Stimulated activated CD8-positive, alpha-beta memory T cell treated with anti-CD3 and anti-CD28 coated beads, Interleukin-15, amount 100 ng/mL, for 48 hours (primary cell): ENCODE data around the gene SERPINB4.
"Not testable (repeated sequence)": the region's sequence is repeated elsewhere in the genome, so short reads cannot be mapped to it uniquely, and the experiment has no call there.

ENCODE experiments used
- DNase-seq, 2 donors: peaks; one replicate each; pipeline ENCODE4 v3.0.0-alpha.2; 2020; ENCODE audit warnings: low read depth in 2 of 2

SERPINB4 gene

DNA sequence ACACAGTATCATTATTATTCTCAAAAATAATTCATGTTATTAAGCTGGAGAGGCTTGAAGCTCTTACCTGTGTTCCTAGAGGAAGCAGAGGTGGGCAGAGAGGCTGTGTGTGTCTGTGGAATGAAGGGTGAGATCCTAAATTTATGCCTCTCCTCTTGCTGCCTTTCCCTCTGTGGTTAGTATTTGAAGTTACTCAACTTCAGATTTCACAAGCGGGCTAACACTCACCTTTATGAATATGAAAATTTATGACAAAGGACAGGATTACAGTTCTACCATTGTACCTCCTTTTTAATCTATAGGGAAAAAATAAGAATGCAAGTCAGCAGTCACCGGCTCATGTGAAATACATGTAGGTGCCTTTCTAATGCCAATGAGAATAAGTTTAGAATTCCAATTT, at the start of gene SERPINB4:
Gene SERPINB4 (minus strand): TSS at position 115 of the 400 bp plus-strand sequence. CDS start 679 bp downstream, outside the sequence.
- not testable (repeated sequence) for DNase-seq

DNA sequence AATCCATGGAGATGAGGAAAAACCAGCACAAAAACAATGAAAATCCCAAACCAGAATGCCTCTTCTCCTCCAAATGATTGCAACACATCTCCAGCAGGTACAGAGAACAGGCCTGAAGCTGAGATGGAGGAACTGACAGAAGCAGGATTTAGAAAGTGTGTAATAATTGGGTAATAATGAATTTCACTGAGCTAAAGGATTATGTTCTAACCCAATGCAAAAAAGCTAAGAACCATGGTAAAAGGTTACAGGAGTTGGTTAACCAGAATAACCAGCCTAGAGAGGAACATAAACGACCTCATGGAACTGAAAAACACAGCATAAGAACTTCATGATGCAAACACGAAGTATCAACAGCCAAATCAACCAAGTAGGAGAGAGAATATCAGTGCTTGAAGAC, 45.0 kb upstream of the SERPINB4 start:
- DNase-seq, result no peak

DNA sequence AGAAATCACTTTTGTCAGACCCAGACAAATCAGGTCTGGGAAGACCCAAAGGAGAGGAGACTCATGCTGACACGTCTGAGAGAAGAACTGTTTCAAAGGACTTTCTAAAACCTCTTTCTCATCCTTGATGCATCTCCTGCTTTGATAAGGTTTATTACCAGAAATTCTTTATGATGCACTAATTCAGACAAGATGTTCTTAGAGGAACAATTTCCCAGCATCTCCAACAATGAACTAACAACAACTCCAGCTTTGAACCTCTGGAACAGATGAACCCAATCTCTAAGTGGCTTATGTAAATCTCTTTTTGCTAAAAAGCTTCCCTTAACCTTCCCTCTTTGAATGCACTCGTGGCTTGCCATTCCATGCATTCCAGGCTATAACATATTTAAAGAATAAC, 42.8 kb upstream of the SERPINB4 start:
- no peak for DNase-seq

DNA sequence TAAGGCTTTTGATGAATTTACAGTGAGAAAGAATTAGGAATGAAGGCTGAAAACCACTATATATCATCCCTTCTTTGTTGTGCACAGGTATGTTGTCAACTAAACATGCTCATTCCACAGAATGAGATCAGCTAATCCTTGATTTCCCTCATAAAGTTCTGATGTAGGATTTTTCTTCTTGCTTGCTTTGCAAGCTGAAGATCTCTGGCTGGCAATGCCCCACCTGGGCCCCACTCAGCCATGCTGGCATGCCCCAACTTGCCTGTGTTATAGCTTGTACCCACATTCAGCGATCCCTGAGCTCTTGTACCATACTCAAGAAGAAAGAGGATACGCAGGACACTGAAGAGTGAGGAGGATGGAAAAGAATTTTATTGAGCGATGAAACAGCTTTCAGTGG, 40.7 kb upstream of the SERPINB4 start:
- no peak for DNase-seq

DNA sequence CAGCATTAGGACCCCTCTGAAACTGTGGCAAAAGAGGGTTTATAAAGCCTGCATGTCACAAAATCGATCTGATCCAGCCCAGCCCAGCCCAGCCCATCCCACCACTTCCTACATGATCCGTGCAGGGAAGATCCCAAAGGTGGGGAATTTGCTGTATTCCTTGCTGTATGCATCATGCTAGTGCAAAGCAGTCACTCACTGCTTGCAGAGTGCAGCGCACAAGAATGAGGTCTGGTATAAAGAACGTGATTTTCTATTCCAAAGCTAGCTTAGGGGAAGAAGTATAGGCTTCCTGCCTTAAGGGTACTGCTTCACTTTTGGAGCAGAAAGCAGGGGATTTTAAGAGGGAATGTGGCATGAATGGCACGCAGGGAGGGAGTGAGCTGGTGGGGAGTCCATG, 39.8 kb upstream of the SERPINB4 start:
- no peak for DNase-seq

DNA sequence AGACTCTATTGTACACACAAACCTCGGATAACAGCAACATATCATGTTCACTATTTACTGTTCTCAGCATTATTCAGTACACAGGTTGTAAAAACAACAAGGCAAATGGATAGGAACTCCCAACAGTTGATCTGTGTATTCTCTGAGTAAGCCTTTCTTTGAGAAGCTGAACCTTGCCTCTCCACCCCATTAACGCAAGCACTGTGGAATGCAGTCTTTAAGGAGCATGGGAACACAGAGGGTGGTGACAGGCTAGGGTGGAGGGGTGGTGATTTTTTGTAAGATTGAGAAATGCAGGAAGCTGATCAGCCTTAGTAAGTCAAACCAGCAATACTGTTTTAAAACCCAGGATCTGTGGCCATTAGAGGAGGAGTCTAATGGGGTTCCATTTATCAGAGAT, 39.1 kb upstream of the SERPINB4 start:
- no peak for DNase-seq

DNA sequence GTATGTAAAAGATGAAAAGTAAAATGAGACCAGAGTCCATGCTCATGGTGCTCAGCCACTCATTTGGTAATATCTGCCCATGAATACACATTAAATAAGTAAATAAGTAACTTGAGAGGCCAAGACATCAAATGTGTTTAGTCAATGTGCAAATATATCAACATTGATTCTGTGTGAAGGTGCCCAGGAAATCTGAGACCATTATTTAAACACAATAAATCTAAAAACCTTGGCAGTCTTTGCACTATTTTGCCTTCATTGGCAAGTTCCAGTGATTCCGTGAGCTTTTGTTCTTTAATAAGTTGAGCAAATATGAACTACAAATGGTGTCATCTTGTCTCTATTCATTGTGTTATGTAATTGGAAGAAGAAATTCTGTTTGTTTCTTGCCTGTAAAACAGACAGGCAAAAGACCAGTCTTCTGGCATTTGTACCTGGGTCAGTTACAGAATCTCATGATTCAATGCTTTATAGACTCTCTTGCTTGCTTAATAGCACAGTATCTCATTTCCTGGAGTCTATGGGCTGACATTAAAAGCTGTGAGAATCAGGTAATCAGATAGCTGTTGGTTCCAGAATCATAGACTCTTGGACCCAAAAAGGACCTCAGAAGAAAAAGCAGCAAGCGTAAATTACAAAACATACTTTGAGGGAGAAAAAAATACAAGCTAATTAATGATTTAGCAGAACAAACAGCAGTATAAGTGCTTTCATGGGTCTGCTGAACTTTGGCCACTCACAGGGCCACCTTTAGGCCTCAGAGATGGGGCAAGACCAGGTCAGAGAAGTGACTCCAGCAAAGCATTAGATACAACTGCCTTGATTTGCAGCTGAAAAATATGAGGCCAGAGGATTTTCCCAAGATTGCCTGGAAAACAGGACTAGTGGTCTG, 37.6 kb upstream of the SERPINB4 start:
- DNase-seq, result no peak

DNA sequence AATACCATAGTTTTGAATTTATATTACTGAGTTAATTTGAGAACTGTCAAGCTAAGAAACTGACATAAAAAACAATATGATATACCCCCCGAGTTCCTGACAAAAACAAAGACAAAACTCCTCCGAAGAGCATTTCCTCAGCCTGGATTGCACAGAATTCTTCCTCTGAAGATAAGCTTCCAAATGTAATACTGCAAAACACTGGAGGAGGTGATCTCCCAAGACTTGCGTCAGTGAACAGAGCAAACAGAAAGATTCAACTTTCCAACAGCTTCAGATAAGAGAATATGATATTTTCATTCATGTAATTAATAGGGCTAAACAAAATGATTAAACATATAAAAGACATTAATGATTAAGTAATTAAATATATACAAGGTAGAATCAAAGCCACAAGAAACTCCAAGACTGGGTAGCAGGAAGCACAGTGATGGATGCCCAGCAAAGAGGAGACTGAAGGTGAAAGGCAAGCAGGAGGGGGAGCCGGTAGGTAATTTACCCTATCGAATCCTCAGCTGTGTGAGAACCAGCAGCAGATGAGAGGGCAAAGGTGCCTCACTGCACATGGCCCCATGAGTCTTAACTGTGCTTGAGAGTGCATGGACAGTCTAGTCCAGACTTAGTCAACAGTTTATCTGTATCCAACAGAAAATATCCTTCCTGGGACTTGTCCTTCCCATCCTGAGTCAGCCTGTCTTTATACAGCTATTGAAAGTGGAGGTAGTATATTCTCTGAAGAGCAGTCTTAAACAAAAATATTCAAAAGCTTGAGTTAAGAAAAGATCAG, 36.0 kb upstream of the SERPINB4 start:
- no peak for DNase-seq

DNA sequence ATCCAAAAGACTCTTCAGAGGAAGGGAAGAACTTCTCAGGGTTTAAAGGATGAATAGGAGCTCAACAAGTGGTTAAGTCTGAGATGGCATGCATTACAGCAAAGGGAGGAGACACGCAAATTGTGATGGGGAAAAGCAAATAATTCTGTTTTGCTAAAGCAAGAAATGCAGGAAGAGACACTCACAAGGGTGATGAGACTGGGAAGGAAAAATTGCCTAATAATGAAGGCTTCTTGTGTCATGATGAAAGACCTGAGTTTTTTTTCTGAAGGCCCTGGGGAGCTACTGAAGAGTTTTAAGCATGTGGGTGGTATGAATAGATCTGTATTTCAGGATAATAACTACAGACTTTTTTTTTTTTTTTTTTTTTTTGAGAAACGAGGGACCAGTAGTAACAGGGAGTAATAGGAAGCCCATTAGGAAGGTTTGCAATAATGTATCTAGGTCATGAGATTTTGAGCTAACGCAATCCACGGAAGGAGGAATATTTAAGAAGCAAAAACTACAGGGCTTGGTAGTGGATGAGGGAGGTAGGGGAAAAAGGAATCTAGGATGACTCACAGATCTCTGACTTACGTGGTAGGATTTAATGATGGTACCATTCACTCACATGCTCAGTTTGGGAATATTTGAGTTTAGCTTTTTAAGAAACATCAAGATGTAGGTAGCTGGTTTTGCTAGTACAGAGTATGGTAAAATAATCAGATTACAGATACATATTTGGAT, 33.6 kb upstream of the SERPINB4 start:
- no peak for DNase-seq

DNA sequence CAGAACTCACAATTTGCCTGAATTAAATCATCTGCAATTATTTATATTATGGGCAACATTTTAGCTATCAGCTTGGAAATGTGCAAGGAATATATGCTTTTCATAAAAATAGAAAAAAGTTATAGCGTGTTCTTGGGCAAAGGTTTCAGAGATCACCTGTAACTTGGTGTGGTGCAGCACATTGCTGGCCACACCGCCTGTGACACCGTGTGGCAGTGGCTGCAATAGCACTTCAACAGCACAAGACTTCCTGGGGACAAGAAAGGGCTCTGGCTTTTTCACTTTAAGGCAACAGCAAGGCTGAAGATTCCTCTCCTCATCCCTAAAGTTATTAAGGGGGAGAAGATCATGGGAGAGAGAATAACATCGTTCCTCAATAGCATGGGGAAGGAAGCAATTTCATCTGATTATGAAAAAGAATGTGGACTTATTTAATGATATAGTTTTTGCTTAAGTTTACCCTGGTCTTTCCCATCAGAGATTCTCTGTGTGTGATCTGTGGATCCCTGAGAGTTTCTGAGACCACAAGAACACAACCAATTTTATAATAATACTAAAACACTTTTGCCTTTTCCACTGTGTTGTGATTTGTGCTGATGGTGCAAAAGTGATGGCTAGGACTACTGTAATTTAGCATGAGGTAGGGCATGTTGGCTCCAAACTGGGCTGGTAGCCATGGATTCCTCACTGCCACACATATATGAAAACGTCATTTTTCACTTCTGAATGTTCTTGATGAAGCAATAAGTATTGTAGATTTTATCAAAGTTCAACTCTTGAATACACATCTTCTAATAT, 32.7 kb upstream of the SERPINB4 start:
- DNase-seq, result no peak

DNA sequence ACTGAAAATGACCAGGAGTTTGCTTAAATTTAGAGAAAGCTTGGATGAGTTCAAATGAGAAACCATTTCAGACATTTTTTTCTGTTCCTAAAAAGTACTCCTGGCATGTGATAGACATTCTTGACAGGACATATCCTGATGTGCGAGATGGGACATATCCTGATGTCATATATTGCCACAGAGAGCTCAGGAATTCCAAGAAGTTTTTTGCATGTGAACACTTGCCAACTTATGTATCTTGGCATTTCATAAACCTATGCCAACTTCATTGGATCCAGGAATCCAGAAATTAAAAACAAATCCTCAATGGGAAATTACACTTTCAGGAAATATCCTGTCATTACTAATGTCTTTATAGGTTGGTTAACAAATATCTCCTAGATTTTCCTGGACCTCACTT, 20.5 kb upstream of the SERPINB4 start:
- DNase-seq, result no peak

DNA sequence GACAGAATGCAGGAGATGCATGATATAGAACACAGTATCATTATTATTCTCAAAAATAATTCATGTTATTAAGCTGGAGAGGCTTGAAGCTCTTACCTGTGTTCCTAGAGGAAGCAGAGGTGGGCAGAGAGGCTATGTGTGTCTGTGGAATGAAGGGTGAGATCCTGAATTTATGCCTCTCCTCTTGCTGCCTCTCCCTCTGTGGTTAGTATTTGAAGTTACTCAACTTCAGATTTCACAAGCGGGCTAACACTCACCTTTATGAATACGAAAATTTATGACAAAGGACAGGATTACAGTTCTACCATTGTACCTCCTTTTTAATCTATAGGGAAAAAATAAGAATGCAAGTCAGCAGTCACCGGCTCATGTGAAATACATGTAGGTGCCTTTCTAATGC, 17.7 kb upstream of the SERPINB4 start, which contains the start of gene SERPINB3:
Gene SERPINB3 (minus strand): TSS at position 144 of the 400 bp plus-strand sequence. CDS start 677 bp downstream, outside the sequence.
- not testable (repeated sequence) for DNase-seq

DNA sequence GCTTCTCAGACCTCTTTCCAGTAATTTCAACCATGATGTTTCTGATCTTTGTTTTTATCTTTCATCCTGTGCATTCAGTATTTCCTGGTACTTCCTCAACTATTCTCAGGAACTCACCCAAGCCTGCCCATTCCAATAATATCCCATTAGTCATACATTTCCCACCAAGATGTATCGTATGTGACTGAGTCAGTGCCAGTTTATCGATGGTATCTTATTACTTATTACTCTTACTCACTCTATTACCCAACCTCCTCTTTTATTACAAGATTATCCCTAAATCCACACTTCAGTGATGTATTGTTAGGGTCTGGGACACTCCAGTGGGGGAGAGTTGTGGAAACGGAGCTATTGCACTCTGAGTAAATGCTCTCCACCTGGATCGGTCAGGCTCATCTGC, 14.9 kb upstream of the SERPINB4 start:
- DNase-seq, result not testable (repeated sequence)

DNA sequence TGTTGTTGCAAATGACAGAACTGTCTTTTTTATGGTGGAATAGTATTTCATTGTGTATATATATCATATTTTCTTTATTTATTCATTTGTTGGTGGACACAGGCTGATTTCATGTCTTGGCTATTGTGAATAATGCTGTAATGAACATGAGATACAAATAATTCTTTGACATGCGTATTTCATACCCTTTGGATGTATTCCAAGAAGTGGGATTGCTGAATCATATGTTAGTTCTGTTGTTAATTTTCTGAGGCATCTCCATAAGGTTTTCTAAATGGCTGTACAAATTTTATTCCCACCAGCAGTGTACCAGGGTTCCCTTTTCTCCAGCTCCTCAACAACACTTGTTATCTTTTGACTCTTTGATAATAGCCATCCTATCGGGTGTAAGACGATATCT, 6.2 kb upstream of the SERPINB4 start:
- DNase-seq, result not testable (repeated sequence)

DNA sequence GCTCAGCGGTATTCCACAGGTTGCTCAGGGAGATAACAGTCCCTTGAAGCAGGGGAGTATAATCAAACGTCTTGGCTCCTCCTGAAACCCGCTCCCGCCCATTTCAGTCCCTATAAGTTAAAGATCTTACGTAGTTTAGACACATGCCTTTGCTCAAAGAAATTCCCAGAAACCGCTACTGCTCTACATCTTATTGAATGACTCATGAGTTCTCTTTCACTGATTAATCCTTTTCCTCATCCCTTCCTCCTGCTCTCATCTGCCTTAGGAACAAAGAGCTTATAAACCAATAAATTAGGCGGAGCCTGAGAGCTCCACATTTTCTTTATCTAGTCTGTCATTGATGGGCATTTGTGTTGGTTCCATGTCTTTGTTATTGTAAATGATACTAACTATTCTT, 4.2 kb upstream of the SERPINB4 start:
- no peak for DNase-seq

DNA sequence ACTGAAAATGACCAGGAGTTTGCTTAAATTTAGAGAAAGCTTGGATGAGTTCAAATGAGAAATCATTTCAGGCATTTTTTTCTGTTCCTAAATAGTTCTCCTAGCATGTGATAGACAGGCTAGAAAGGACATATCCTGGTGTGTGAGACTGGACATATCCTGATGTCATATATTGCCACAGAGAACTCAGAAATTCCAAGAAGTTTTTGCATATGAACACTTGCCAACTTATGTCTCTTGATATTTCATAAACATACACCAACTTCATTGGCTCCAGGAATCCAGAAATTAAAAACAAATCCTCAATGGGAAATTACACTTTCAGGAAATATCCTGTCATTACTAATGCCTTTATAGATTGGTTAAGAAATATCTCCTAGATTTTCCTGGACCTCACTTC, 2.9 kb upstream of the SERPINB4 start:
- no peak for DNase-seq

DNA sequence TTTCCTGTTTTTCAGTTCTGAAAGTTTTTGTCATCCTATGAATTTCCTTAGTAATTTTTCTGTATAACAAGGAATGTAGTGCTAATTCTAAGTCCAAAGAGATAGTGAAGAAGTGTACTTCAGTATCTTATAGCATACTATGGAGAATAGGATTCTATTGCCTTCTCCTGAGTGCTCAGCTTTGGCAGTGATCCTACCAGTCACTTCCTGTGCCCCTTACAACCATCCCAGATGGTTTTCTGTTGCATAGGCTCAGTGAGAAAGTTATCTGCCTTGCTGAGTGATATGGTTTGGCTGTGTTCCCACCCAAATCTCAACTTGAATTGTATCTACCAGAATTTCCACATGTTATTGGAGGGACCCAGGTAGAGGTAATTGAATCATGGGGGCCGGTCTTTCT, 638 bp upstream of the SERPINB4 start:
- DNase-seq, result not testable (repeated sequence)

DNA sequence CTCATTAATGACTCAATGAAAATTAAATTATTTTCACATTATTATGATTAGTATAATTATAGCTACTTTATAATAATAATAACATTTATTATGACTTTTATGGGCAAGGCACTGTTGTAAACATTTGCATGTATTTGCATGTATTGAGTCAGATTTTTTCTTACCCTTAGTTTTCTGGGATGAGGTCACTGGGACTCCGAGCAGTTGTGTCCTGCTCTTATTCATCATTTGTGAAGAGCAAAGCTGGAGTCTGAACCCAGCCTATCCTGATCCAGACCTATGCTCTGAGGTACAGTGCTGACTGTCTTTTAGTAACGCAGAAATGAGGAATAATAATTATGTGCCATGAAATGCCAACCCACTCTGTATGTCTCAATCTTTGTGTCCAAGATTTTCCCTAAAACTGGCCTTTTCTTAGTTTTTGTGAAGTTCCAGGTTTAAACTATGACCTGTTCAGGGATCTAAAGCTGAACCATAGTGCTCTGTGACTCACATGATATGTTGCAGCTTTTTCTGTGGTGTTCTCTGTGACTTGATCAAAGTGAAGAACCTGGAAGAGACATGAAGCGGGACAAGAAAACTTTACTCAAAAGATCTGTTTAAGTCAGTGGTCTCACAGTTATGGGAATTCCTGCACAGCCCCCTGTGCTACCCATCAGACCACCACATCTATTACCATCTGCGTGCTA, 1.2 kb downstream of the SERPINB4 start:
- not testable (repeated sequence) for DNase-seq

DNA sequence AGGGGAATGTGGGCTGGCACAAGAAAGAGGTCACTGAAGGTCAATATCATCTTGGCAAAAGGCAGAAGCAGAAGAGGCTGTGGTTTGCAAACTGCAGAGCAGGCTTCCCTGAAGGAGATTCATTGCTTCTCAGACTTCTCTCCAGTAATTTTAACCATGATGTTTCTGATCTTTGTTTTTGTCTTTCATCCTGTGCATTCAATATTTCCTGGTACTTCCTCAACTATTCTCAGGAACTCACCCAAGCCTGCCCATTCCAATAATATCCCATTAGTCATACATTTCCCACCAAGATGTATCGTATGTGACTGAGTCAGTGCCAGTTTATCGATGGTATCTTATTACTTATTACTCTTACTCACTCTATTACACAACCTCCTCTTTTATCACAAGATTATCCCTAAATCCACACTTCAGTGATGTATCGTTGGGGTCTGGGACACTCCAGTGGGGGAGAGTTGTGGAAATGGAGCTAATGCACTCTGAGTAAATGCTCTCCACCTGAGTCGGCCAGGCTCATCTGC, 2.8 kb downstream of the SERPINB4 start:
- not testable (repeated sequence) for DNase-seq

DNA sequence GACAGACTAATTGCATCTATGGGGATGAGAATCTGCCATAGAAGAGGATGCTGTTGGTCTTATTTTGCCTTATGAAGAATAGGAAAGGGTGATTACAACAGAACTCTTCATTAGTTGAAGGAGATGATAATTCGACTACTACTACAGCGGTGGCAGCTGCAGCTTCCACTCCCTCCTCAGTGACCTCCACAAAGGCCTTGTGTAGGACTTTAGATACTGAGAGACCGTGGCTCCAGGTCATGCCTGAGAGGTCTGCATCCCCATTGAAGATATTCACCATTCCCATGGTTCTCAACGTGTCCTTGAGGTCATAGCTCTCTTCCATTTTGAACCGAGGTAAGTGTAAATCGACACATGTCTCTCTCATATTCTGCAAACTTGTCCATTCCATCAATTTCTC, 6.4 kb downstream of the SERPINB4 start:
- DNase-seq, result no peak
